ENCODE results near the gene GADD45GIP1. TPM values are rescaled to one million over a fixed set of nuclear protein-coding genes. Genes with fewer than 3 reads are reported as not detected.

GADD45GIP1 gene
- polyA plus RNA-seq, 1 of the 3 experiments (the other 2 are of a cell fraction): 91.8 TPM

GRCh38 chr19:12935071-12935470 is 22.0 kb downstream of the GADD45GIP1 start:
- 98% methylated on average over 10 of the region's 10 CpGs for WGBS (ENCODE audit: low lambda C conversion rate)
- Histone ChIP-seq H2AFZ (ENCODE audit: low read depth) (no peak overlapping the region), H3K79me2 (ENCODE audit: insufficient read depth) (peaks cover 49% of the 10 kb centered on the region), H3F3A (replicated peaks; ENCODE audit: insufficient read depth) (peaks cover 14% of the 10 kb centered on the region), H3K27ac (ENCODE audit: low read depth in 2 of 2, low read length in 1 of 2) (no peak overlapping the region), H3K4me1 (ENCODE audit: control insufficient read depth in 1 of 2, insufficient read depth in 2 of 2, low read depth in 1 of 2, low read length in 1 of 2) (peaks cover 11 to 23% of the 10 kb centered on the region in 2 experiments; a peak in 3 of 4 replicates), H3K36me3 (replicated peaks in 1 of 2; ENCODE audit: control insufficient read depth in 1 of 2, insufficient read depth in 2 of 2, low read length in 1 of 2) (peaks cover 14 to 15% of the 10 kb centered on the region in 2 experiments), H3K27me3 (ENCODE audit: insufficient read depth) (no peaks in the 10 kb centered on the region), H3K4me3 (ENCODE audit: low read depth in 2 of 2, low read length in 1 of 2) (no peak overlapping the region), H3K9me3 (no peaks in the 10 kb centered on the region), H3K9ac (no peak overlapping the region), H3K9me2 (no peaks in the 10 kb centered on the region), H3K4me2 (no peak overlapping the region), H4K20me1 (ENCODE audit: insufficient read depth) (peaks cover 16% of the 10 kb centered on the region)
- ChIA-PET POLR2A (interaction anchor here (0.6 kb wide), 1 partner anchor 53 kb away, joined by 4 read pairs; no protein-coding TSS in a partner anchor), CTCF (interaction anchor here (2.0 kb wide), 1 partner anchor 31 kb away, joined by 9 read pairs; no protein-coding TSS in a partner anchor)
- no peak for DNase-seq
- TF ChIP-seq JUND (IDR thresholded peaks at IDR 0.05) (no peak), CHD2 (IDR thresholded peaks at IDR 0.05; ENCODE audit: low read length, partially characterized antibody) (no peak), IRF3 (IDR thresholded peaks at IDR 0.05; ENCODE audit: low read depth, low read length) (no peak), TCF12 (IDR thresholded peaks at IDR 0.05) (no peak), USF2 (IDR thresholded peaks at IDR 0.05; ENCODE audit: borderline replicate concordance, low read depth, low read length) (no peak), RCOR1 (IDR thresholded peaks at IDR 0.05; ENCODE audit: low read length) (no peak), ZBTB33 (IDR thresholded peaks at IDR 0.05; ENCODE audit: borderline replicate concordance, low read depth) (no peak), ELF1 (IDR thresholded peaks at IDR 0.05) (no peak), TAF1 (IDR thresholded peaks at IDR 0.05; ENCODE audit: borderline replicate concordance, low read depth, low read length) (no peak), GATA2 (CRISPR knock-in tag; IDR thresholded peaks at IDR 0.05) (no peak), FOXM1 (IDR thresholded peaks at IDR 0.05; ENCODE audit: low read depth) (no peak), USF1 (IDR thresholded peaks at IDR 0.05; ENCODE audit: borderline replicate concordance, low read depth) (no peak), REST (IDR thresholded peaks at IDR 0.05; ENCODE audit: low read depth, low read length) (no peak), PBX3 (IDR thresholded peaks at IDR 0.05) (no peak), POLR2AphosphoS5 (IDR thresholded peaks at IDR 0.05; ENCODE audit: low read depth, low read length) (no peak)
